Fibroblast of mammary gland (primary cell): ENCODE data around the gene NSD1.

ENCODE experiments used
- DNase-seq: peaks from one replicate; pipeline ENCODE4 v3.0.0-alpha.2; 2010; ENCODE audit warnings: low read depth
- H3K4me3 ChIP-seq: 2 replicates; pipeline ENCODE4 v1.5.1; 2011; ENCODE audit warnings: low read depth, mild to moderate bottlenecking, low read length, moderate library complexity; ENCODE audit not compliant: control insufficient read depth
- CTCF ChIP-seq: conservative IDR thresholded peaks from 2 replicates; pipeline ENCODE4 v1.5.1; 2011; ENCODE audit warnings: low read depth, low read length, inconsistent platforms; ENCODE audit not compliant: control insufficient read depth, insufficient read depth

NSD1 gene

GRCh38 chr5:177276886-177277285, 143.3 kb downstream of the NSD1 start:
- no peak for TF ChIP-seq CTCF
- no peak overlapping the region for H3K4me3 ChIP-seq
- no peak for DNase-seq

- no peak for DNase-seq
- no peak overlapping the region for H3K4me3 ChIP-seq
- TF ChIP-seq CTCF = no peak
Observed at GRCh38 chr5:177288191-177288590, 154.6 kb downstream of the NSD1 start.

- no peak overlapping the region for H3K4me3 ChIP-seq
- TF ChIP-seq CTCF = no peak
- DNase-seq = no peak
Observed at GRCh38 chr5:177290816-177291596, 157.4 kb downstream of the NSD1 start.

- no peak for DNase-seq
- no peak for TF ChIP-seq CTCF
- H3K4me3 ChIP-seq = no peak overlapping the region
Observed at GRCh38 chr5:177291735-177292134, 158.2 kb downstream of the NSD1 start.

- no peak for DNase-seq
- TF ChIP-seq CTCF = no peak
- no peak overlapping the region for H3K4me3 ChIP-seq
Observed at GRCh38 chr5:177293819-177294581, 160.4 kb downstream of the NSD1 start.

GRCh38 chr5:177294632-177295031, 161.1 kb downstream of the NSD1 start:
- no peak for TF ChIP-seq CTCF
- no peak for DNase-seq
- H3K4me3 ChIP-seq = no peak overlapping the region
